Esophagus squamous epithelium (tissue), 4 donors: ENCODE measurements around the gene IL1B.

Experiments
- CTCF ChIP-seq, 6 experiments: fragments of 450-650 bp in 4 of 6; fragments of 200-600 bp in 2 of 6; sonication (generic) in 2 of 6; IDR thresholded peaks; one replicate each; pipeline ENCODE4 v1.5.1; 2016 to 2019; ENCODE audit warnings: antibody characterized with exemption in 6 of 6, mild to moderate bottlenecking in 4 of 6, moderate library complexity in 4 of 6
- POLR2A ChIP-seq, 4 donors: fragments of 450-650 bp; IDR thresholded peaks; one replicate each; pipeline ENCODE4 v1.6.1; 2017; ENCODE audit warnings: antibody characterized with exemption in 4 of 4, mild to moderate bottlenecking in 4 of 4, moderate library complexity in 3 of 4

DNA sequence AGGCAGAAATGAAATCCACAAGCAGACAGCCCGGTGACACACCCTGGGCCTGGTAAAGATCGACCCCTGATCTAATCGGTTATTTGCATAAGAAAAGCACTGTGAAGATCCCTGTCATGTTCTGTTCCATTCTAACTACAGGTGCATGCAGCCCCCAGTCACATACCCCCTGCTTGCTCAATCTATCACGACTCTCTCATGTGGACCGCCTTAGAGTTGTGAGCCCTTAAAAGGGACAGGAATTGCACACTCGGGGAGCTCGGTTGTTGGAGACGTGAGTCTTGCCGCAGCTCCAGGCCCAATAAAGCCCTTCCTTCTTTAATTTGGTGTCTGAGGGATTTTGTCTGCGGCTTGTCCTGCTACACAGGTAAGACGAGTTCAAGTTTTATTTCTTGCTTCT, 13.4 kb upstream of the IL1B start:
- TF ChIP-seq CTCF (IDR thresholded peaks at IDR 0.05), result no peak
- no peak for TF ChIP-seq POLR2A (IDR thresholded peaks at IDR 0.05)
